Measurements from ENCODE around the gene CC2D2A.

- TF ChIP-seq CTCF (conservative IDR thresholded peaks at IDR 0.05; ENCODE audit: low read length) (no peak), EZH2phosphoT487 (IDR thresholded peaks at IDR 0.05; ENCODE audit: borderline replicate concordance, low read depth, low read length) (no peak)
These were observed 51.9 kb downstream of the CC2D2A start for GRCh38 chr4:15521442-15522039.
